Bronchial epithelial cell (primary cell): ENCODE data around the gene POLH. TPM values are rescaled to one million over a fixed set of nuclear protein-coding genes. Genes with fewer than 3 reads are reported as not detected.
A peak's percentile ranks its signal among the peaks of the same experiment; 100 is the strongest.
"Not testable (repeated sequence)": the region's sequence is repeated elsewhere in the genome, so short reads cannot be mapped to it uniquely, and the experiment has no call there.

Experiments used
- DNase-seq: peaks from one replicate; pipeline ENCODE4 v3.0.0-alpha.2; 2010; ENCODE audit warnings: low read depth
- FAIRE-seq: peaks from 2 replicates; lab custom pipeline; 2011; peaks lifted over from hg19 to GRCh38; lab: Jason Lieb, UNC
- H3K27me3 ChIP-seq: 2 replicates; pipeline ENCODE4 v1.5.1; 2011; ENCODE audit warnings: low read length; ENCODE audit not compliant: control insufficient read depth, insufficient read depth
- H3K36me3 ChIP-seq: 2 replicates; pipeline ENCODE4 v1.5.1; 2011; ENCODE audit warnings: low read length; ENCODE audit not compliant: control insufficient read depth, insufficient read depth
- H3K4me3 ChIP-seq: 2 replicates; pipeline ENCODE4 v1.5.1; 2011; ENCODE audit warnings: mild to moderate bottlenecking, low read depth, low read length, control low read depth
- CTCF ChIP-seq: IDR thresholded peaks from 2 replicates; pipeline ENCODE4 v1.5.1; 2011; ENCODE audit warnings: mild to moderate bottlenecking, moderate library complexity, low read length, control low read depth, inconsistent platforms; ENCODE audit not compliant: insufficient read depth, severe bottlenecking
- total RNA-seq: library from RNA; depleted of rRNA; stranded (reverse); fragments of >200 nt; gene quantifications from 2 replicates; pipeline ENCODE4 v1.2.1, GENCODE V29; 2014

The POLH gene
- total RNA-seq, 1 donor from 2014 or later = 17.4 TPM

GRCh38 chr6:43629505-43630300 lies 53.7 kb downstream of the POLH start:
- Histone ChIP-seq H3K36me3 (peaks cover 15% of the 10 kb centered on the region), H3K4me3 (peak overlapping the region; percentile 91), H3K27me3 (no peaks in the 10 kb centered on the region)
- FAIRE-seq (peak; percentile 89), DNase-seq (peak; percentile 97)
- no peak for TF ChIP-seq CTCF

- Histone ChIP-seq H3K27me3 (no peaks in the 10 kb centered on the region), H3K36me3 (peaks cover 3% of the 10 kb centered on the region), H3K4me3 (no peak overlapping the region)
- FAIRE-seq = no peak
- DNase-seq = no peak
- no peak for TF ChIP-seq CTCF
These were observed 55.1 kb downstream of the POLH start for GRCh38 chr6:43630980-43631619.

- not testable (repeated sequence) for H3K36me3 ChIP-seq, H3K27me3 ChIP-seq, DNase-seq, FAIRE-seq, H3K4me3 ChIP-seq
These were observed 57.0 kb downstream of the POLH start for GRCh38 chr6:43633002-43633401.

GRCh38 chr6:43634702-43635303 lies 58.8 kb downstream of the POLH start:
- H3K27me3 ChIP-seq = no peaks in the 10 kb centered on the region
- no peak for TF ChIP-seq CTCF
- no peak for DNase-seq
- H3K36me3 ChIP-seq = peaks cover 5% of the 10 kb centered on the region
- no peak for FAIRE-seq
- H3K4me3 ChIP-seq = no peak overlapping the region

GRCh38 chr6:43635387-43636307 lies 59.7 kb downstream of the POLH start, which contains the start of gene MAD2L1BP:
TSS of gene MAD2L1BP (plus strand) at chr6:43635840. CDS start at chr6:43635876, 36 bp downstream.
- no peak for TF ChIP-seq CTCF
- H3K27me3 ChIP-seq = no peaks in the 10 kb centered on the region
- DNase-seq = peak; percentile 47
- H3K36me3 ChIP-seq = peaks cover 10% of the 10 kb centered on the region
- peak within 1 kb of the TSS; percentile 58 for H3K4me3 ChIP-seq
- FAIRE-seq = no peak
